ENCODE results near the gene KIAA1671.

The KIAA1671 gene

GRCh38 chr22:24928322-24928721 is 24.2 kb upstream of the KIAA1671 start:
- no peak overlapping the region for H3K4me3 ChIP-seq (ENCODE audit: low read depth, low read length)
- no peak for TF ChIP-seq CTCF (IDR thresholded peaks at IDR 0.05; ENCODE audit: low read depth, low read length)

DNA sequence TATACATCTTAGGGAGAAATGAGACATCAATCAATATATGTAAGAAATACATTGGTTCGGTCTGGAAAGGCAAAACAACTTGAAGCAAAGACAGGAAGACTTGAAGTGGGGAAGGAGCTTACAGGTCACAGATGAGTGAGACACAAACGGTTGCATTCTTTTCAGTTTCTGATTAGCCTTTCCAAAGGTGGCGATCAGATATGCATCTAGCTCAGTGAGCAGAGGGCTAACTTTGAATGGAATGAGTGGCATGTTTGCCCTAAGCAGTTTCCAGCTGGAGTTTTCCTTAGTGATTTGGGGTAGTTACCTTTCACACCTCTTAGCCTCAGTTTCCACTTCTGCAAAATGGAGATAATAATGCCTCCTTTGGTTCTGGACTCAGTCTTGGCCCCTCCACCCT is 21.8 kb upstream of the KIAA1671 start:
- TF ChIP-seq CTCF (IDR thresholded peaks at IDR 0.05; ENCODE audit: low read depth, low read length): no peak

DNA sequence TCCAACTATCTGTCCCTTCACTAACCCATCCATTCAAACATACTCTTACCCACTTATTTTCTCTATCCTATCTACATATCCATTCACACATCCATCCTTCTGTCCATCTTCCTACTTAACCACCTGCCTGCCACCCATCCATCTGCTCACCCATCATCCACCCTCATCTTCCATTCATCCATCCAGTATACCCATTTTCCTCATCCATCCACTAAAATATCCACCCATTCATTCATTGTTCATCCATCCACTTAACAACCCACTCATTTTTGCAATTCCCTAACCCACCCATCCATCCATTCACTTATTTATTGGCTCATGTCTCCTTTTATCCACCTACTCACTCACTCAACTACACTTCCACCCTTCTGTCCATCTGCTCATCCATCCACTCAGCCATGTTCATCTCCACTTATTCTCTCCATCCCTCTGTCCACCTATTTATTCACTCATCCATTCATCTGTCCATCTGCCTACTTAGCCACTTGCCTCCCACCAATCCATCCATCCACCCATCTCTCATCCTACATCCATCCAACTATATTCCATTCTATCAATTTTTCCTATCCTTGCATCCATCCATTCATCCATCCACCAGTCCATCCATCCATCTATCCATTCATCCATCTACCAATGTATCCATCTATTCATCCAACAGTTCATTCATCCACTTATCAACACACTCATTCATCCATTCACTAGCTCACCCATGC is 16.6 kb upstream of the KIAA1671 start:
- TF ChIP-seq CTCF (IDR thresholded peaks at IDR 0.05; ENCODE audit: low read depth, low read length): no peak
- no peak overlapping the region for H3K4me3 ChIP-seq (ENCODE audit: low read depth, low read length)

More for the DNA sequence above, 21.8 kb upstream of the KIAA1671 start:
- no peak overlapping the region for H3K4me3 ChIP-seq (ENCODE audit: low read depth, low read length)

GRCh38 chr22:24937114-24937513 is 15.4 kb upstream of the KIAA1671 start:
- no peak overlapping the region for H3K4me3 ChIP-seq (ENCODE audit: low read depth, low read length)
- no peak for TF ChIP-seq CTCF (IDR thresholded peaks at IDR 0.05; ENCODE audit: low read depth, low read length)

GRCh38 chr22:24938741-24939341 is 13.7 kb upstream of the KIAA1671 start:
- peak; percentile 32 for TF ChIP-seq CTCF (IDR thresholded peaks at IDR 0.05; ENCODE audit: low read depth, low read length)
- H3K4me3 ChIP-seq (ENCODE audit: low read depth, low read length): no peak overlapping the region

DNA sequence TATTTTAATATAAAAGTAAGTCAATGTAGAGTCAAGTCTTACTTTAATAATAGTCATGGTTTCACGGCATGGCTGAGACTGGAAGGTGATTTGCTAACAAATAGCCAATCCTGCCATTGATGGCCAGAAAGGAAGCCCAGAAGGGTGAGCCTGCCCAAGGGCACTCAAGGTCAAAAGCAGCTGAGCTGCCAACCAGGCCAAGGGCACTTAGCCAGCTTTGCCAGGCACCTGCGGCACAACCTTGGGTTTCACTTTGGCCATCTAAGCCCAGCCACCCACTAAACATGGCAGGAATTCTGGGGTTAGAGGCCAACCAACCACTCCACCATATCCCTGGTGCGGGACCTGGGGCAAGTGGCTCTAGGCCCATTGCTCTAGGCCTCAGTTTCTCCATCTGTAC is 10.2 kb upstream of the KIAA1671 start:
- H3K4me3 ChIP-seq (ENCODE audit: low read depth, low read length): no peak overlapping the region
- TF ChIP-seq CTCF (IDR thresholded peaks at IDR 0.05; ENCODE audit: low read depth, low read length): no peak

DNA sequence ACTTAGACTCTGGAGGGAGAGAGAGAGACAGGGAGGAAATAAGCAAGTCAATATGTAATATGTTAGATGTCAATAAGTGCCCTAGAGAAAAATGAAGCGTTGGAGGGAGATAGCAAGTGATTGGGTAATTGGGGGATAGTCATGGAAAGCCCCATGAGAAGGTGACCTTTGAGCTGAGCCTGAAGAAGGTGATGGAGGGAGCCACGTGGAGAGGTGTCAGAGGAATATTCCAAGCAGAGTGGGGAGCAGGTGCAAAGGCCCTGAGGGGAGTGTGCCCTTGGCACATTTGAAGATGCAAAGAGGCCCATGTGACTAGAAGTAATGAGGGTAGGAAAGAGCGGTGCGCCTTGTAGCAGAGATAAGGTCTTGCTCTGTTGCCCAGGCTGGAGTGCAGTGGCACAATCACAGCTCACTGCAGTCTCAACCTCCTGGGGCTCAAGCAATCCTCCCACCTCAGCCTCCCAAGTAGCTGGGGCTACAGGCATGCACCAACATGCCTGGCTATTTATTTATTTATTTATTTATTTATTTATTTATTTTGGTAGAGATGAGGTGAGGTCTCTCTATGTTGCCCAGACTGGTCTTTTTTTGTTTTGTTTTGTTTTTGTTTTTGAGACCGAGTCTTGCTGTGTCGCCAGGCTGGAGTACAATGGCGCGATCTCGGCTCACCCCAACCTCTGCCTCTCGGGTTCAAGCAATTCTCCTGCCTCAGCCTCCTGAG is 8.1 kb upstream of the KIAA1671 start:
- H3K4me3 ChIP-seq (ENCODE audit: low read depth, low read length): no peak overlapping the region
- no peak for TF ChIP-seq CTCF (IDR thresholded peaks at IDR 0.05; ENCODE audit: low read depth, low read length)

All from WI38 (cell line).